ENCODE results near the gene MAP1LC3B2.
"Not testable (repeated sequence)": the region's sequence is repeated elsewhere in the genome, so short reads cannot be mapped to it uniquely, and the experiment has no call there.

Gene MAP1LC3B2

GRCh38 chr12:116562090-116562489 is 2.9 kb downstream of the MAP1LC3B2 start:
- no peak for DNase-seq

- DNase-seq, result no peak
Measured at GRCh38 chr12:116563262-116563661, 4.1 kb downstream of the MAP1LC3B2 start.

GRCh38 chr12:116564080-116564479 is 4.9 kb downstream of the MAP1LC3B2 start:
- DNase-seq, result no peak

- not testable (repeated sequence) for DNase-seq
Measured at GRCh38 chr12:116565221-116565620, 6.0 kb downstream of the MAP1LC3B2 start.

- no peak for DNase-seq
Measured at GRCh38 chr12:116565963-116566362, 6.8 kb downstream of the MAP1LC3B2 start.

GRCh38 chr12:116568203-116568602 is 9.0 kb downstream of the MAP1LC3B2 start:
- DNase-seq, result no peak

- DNase-seq, result no peak
Measured at GRCh38 chr12:116571089-116571488, 11.9 kb downstream of the MAP1LC3B2 start.

- DNase-seq, result no peak
Measured at GRCh38 chr12:116573776-116574175, 14.6 kb downstream of the MAP1LC3B2 start.

- DNase-seq, result not testable (repeated sequence)
Measured at GRCh38 chr12:116575754-116576153, 16.6 kb downstream of the MAP1LC3B2 start.

GRCh38 chr12:116577154-116577561 is 18.0 kb downstream of the MAP1LC3B2 start:
- DNase-seq, result no peak

GRCh38 chr12:116578051-116578450 is 18.9 kb downstream of the MAP1LC3B2 start:
- DNase-seq, result no peak

- no peak for DNase-seq
Measured at GRCh38 chr12:116582610-116583009, 23.4 kb downstream of the MAP1LC3B2 start.

- DNase-seq, result no peak
Measured at GRCh38 chr12:116583129-116583694, 24.0 kb downstream of the MAP1LC3B2 start.

- DNase-seq, result no peak
Measured at GRCh38 chr12:116587270-116587669, 28.1 kb downstream of the MAP1LC3B2 start.

GRCh38 chr12:116588390-116589028 is 29.3 kb downstream of the MAP1LC3B2 start:
- no peak for DNase-seq

- DNase-seq, result no peak
Measured at GRCh38 chr12:116589581-116589980, 30.4 kb downstream of the MAP1LC3B2 start.

GRCh38 chr12:116590561-116590960 is 31.4 kb downstream of the MAP1LC3B2 start:
- DNase-seq, result no peak

GRCh38 chr12:116591855-116592637 is 32.9 kb downstream of the MAP1LC3B2 start:
- DNase-seq, result no peak

GRCh38 chr12:116592731-116593130 is 33.5 kb downstream of the MAP1LC3B2 start:
- no peak for DNase-seq

GRCh38 chr12:116594325-116595038 is 35.3 kb downstream of the MAP1LC3B2 start:
- DNase-seq, result no peak

- no peak for DNase-seq
Measured at GRCh38 chr12:116595186-116595585, 36.0 kb downstream of the MAP1LC3B2 start.

- DNase-seq, result no peak
Measured at GRCh38 chr12:116595672-116596071, 36.5 kb downstream of the MAP1LC3B2 start.

GRCh38 chr12:116597886-116598285 is 38.7 kb downstream of the MAP1LC3B2 start:
- no peak for DNase-seq

Data from NCI-H748 treated with DMSO at 0.1 percent for 48 hours (cell line).